K562 (cell line): ENCODE measurements around the gene CGNL1. TPM values are rescaled to one million over a fixed set of nuclear protein-coding genes. Genes with fewer than 3 reads are reported as not detected.

Experiments used
- ATAC-seq: fragments of 200-7000 bp; cut with Tn5 transposase; 3 replicates; pipeline ENCODE4 v1.9.1; 2020; ENCODE audit warnings: moderate library complexity
- BruUV-seq: library from RNA; stranded (reverse); fragments of 400-500 nt; replicated peaks from 2 replicates; lab custom pipeline; 2021; lab: Mats Ljungman, UMichigan
- CTCF ChIA-PET: fragments of 300-600 bp; formaldehyde crosslinking; extraction: SDS; loops from one replicate; lab custom pipeline; 2021; ENCODE audit warnings: low intra/inter-chr PET ratio; lab: Yijun Ruan, JAX
- POLR2A ChIA-PET: fragments of 300-600, 350-650 bp; sonication (Branson Sonifier 250); formaldehyde crosslinking; extraction: SDS; loops from one replicate; lab custom pipeline; 2021; ENCODE audit warnings: antibody characterized with exemption, inconsistent platforms; lab: Yijun Ruan, JAX
- DNase-seq, 4 experiments: peaks; one replicate each; pipeline versions ENCODE4 v3.0.0 to v3.0.0-alpha.2; 2011 to 2018; ENCODE audit warnings: low spot score in 3 of 4, mixed read lengths in 3 of 4; ENCODE audit errors: extremely low read depth in 1 of 4
- FAIRE-seq: peaks from 2 replicates; lab custom pipeline; 2011; peaks lifted over from hg19 to GRCh38; lab: Jason Lieb, UNC
- H2AFZ ChIP-seq: 2 replicates; pipeline ENCODE4 v1.6.0; 2011; ENCODE audit warnings: low read depth, low read length, control low read depth, inconsistent platforms
- H3K27ac ChIP-seq: fragments of 200-600 bp; 3 replicates; pipeline ENCODE4 v1.8.0; 2011; ENCODE audit warnings: low read depth, mild to moderate bottlenecking, control low read depth, inconsistent platforms, low read length, moderate library complexity, mixed read lengths; ENCODE audit errors: extremely low read depth
- H3K27me3 ChIP-seq, 2 experiments: fragments of 300-600 bp in 1 of 2; 2 replicates in 1 of 2; 3 replicates in 1 of 2; pipeline versions ENCODE4 v1.6.0 to v1.8.0; 2011; ENCODE audit warnings: inconsistent platforms in 2 of 2, low read length in 2 of 2, mild to moderate bottlenecking in 1 of 2, mixed read lengths in 1 of 2, moderate library complexity in 1 of 2; ENCODE audit not compliant: control insufficient read depth in 2 of 2, insufficient read depth in 2 of 2
- H3K36me3 ChIP-seq: fragments of 300-600 bp; 3 replicates; pipeline ENCODE4 v1.8.0; 2011; ENCODE audit warnings: mild to moderate bottlenecking, low read length, inconsistent platforms; ENCODE audit not compliant: control insufficient read depth, insufficient read depth
- H3K4me1 ChIP-seq, 2 experiments: fragments of 200-600 bp in 1 of 2; replicated peaks in 1 of 2; 2 replicates in 1 of 2; 3 replicates in 1 of 2; pipeline versions ENCODE4 v1.5.1 to v1.8.0; 2011; ENCODE audit warnings: inconsistent platforms in 2 of 2, low read length in 2 of 2, mild to moderate bottlenecking in 1 of 2, mixed read lengths in 1 of 2, moderate library complexity in 1 of 2; ENCODE audit not compliant: control insufficient read depth in 2 of 2, insufficient read depth in 2 of 2
- H3K4me2 ChIP-seq: 2 replicates; pipeline ENCODE4 v1.6.1; 2011; ENCODE audit warnings: low read length, control low read depth, inconsistent platforms, mixed read lengths; ENCODE audit not compliant: insufficient read depth
- H3K4me3 ChIP-seq: fragments of 200-600 bp; sonication (generic), shearing (Covaris generic); 2 replicates; pipeline ENCODE4 v1.5.1; 2016; ENCODE audit warnings: control low read depth, inconsistent platforms
- H3K79me2 ChIP-seq: fragments of 200-600 bp; 3 replicates; pipeline ENCODE4 v1.8.0; 2011; ENCODE audit warnings: low read length, inconsistent platforms; ENCODE audit not compliant: control insufficient read depth, insufficient read depth
- H3K9ac ChIP-seq, 2 experiments: 2 replicates each; pipeline versions ENCODE4 v1.6.0 to v1.6.1; 2011; ENCODE audit warnings: low read depth in 2 of 2, low read length in 2 of 2, control low read depth in 1 of 2, inconsistent platforms in 1 of 2, mild to moderate bottlenecking in 1 of 2, mixed read lengths in 1 of 2; ENCODE audit not compliant: insufficient read depth in 1 of 2
- H3K9me1 ChIP-seq: one replicate; pipeline ENCODE4 v1.6.0; 2011; ENCODE audit warnings: inconsistent platforms, mild to moderate bottlenecking, low read length, moderate library complexity; ENCODE audit not compliant: control insufficient read depth, insufficient read depth
- H3K9me3 ChIP-seq: replicated peaks from 2 replicates; pipeline ENCODE4 v1.5.1; 2011; ENCODE audit warnings: low read depth, low read length, inconsistent platforms; ENCODE audit not compliant: control insufficient read depth, insufficient read depth
- H4K20me1 ChIP-seq: replicated peaks from 2 replicates; pipeline ENCODE4 v1.6.1; 2011; ENCODE audit warnings: low read length, inconsistent platforms, mixed read lengths; ENCODE audit not compliant: control insufficient read depth, insufficient read depth
- C11orf30 ChIP-seq: fragments of 450-650 bp; IDR thresholded peaks from 2 replicates; pipeline ENCODE4 v1.6.1; 2016; ENCODE audit warnings: low read depth, mild to moderate bottlenecking
- CBFA2T3 ChIP-seq: fragments of 450-650 bp; IDR thresholded peaks from 2 replicates; pipeline ENCODE4 v1.6.1; 2017
- CEBPG ChIP-seq, 3 experiments: fragments of 200-800 bp in 1 of 3; sonication (Bioruptor generic) in 1 of 3; sonication (generic) in 1 of 3; formaldehyde crosslinking in 1 of 3; IDR thresholded peaks in 2 of 3; conservative IDR thresholded peaks in 1 of 3; 2 replicates each; pipeline versions ENCODE4 v1.6.1 to v1.8.0; 2016 to 2022; ENCODE audit warnings: missing compliant biosample characterization in 2 of 3, missing genetic modification characterization in 2 of 3, mild to moderate bottlenecking in 1 of 3, missing genetic modification reagents in 1 of 3
- HDAC1 ChIP-seq, 2 experiments: fragments of 450-650 bp; IDR thresholded peaks; 2 replicates each; pipeline ENCODE4 v1.6.1; 2016 to 2017; ENCODE audit warnings: inconsistent platforms in 1 of 2, mild to moderate bottlenecking in 1 of 2, moderate library complexity in 1 of 2
- MAFG ChIP-seq: fragments of 450-650 bp; conservative IDR thresholded peaks from 2 replicates; pipeline ENCODE4 v1.6.1; 2016; ENCODE audit warnings: missing genetic modification characterization, missing compliant biosample characterization
- NFE2L1 ChIP-seq: fragments of 450-650 bp; IDR thresholded peaks from 2 replicates; pipeline ENCODE4 v1.6.1; 2016; ENCODE audit warnings: missing genetic modification characterization, low read depth, mild to moderate bottlenecking, missing compliant biosample characterization, moderate library complexity, borderline replicate concordance
- NR3C1 ChIP-seq: sonication (generic); formaldehyde crosslinking; IDR thresholded peaks from 2 replicates; pipeline ENCODE4 v1.8.1; 2022; ENCODE audit warnings: missing genetic modification reagents
- SMARCA5 ChIP-seq: fragments of 450-650 bp; IDR thresholded peaks from 2 replicates; pipeline ENCODE4 v1.6.1; 2016
- SP2 ChIP-seq: IDR thresholded peaks from 2 replicates; pipeline ENCODE4 v1.6.1; 2011; ENCODE audit warnings: mild to moderate bottlenecking, low read depth, low read length, moderate library complexity; ENCODE audit not compliant: poor library complexity, severe bottlenecking; ENCODE audit errors: extremely low read depth
- ZC3H4 ChIP-seq: sonication (generic); formaldehyde crosslinking; IDR thresholded peaks from 2 replicates; pipeline ENCODE4 v1.9.0; 2021; ENCODE audit warnings: missing genetic modification reagents, borderline replicate concordance
- ZFP36 ChIP-seq: fragments of 150-350 bp; IDR thresholded peaks from 2 replicates; pipeline ENCODE4 v1.6.1; 2018; ENCODE audit warnings: low read length, low read depth; ENCODE audit not compliant: partially characterized antibody
- ZNF316 ChIP-seq: fragments of 450-650 bp; IDR thresholded peaks from 2 replicates; pipeline ENCODE4 v1.6.1; 2016
- ZNF586 ChIP-seq: fragments of 450-650 bp; formaldehyde crosslinking; conservative IDR thresholded peaks from 2 replicates; pipeline ENCODE4 v1.4.0; 2020; ENCODE audit warnings: mild to moderate bottlenecking, moderate library complexity
- WGBS: fragments of 100-300 bp; shearing (Covaris generic); methylation state at CpG from one replicate; pipeline ENCODE4 v1.1.6; 2016; ENCODE audit warnings: low coverage, mixed read lengths; ENCODE audit not compliant: insufficient coverage; ENCODE audit errors: missing lambda C conversion rate; 5-methylcytosine and 5-hydroxymethylcytosine counted together
- in situ Hi-C: fragments of 300-500 bp; cut with MboI; formaldehyde crosslinking; loops from 4 replicates; pipeline ENCODE4 v1.15.0; 2018; ENCODE audit warnings: inconsistent platforms, mixed read lengths
- intact Hi-C: fragments of 100-400 bp; cut with micrococcal nuclease; formaldehyde crosslinking; loops from 2 replicates; pipeline ENCODE4 v1.14.2; 2022
- polyA plus RNA-seq, 8 experiments: library from polyadenylated mRNA; depleted of rRNA in 4 of 8; stranded (reverse) in 5 of 8; unstranded in 3 of 8; fragments of >200 nt; fragmentation: Nextera tagmentation in 2 of 8; fragmentation: Illumina TruSeq in 1 of 8; extraction: Ambion mirVana in 2 of 8; extraction: Trizol in 1 of 8; gene quantifications; 2 replicates each; pipeline versions ENCODE4 v1.2.1 to v1.2.3, GENCODE V29; 2011 to 2014; ENCODE audit warnings: inconsistent platforms in 1 of 8, missing spikeins in 1 of 8
- total RNA-seq, 7 experiments: library from RNA; depleted of rRNA in 6 of 7; stranded (reverse); fragments of >200 nt in 6 of 7; fragmentation: Illumina TruSeq in 2 of 7; extraction: Trizol in 2 of 7; gene quantifications; 2 replicates each; pipeline versions ENCODE4 v1.2.1 to v1.2.3, GENCODE V29; 2011 to 2021; ENCODE audit warnings: low replicate concordance in 1 of 7
- TF ChIP-seq, protein P1 (sequence below): fragments of 450-650 bp; formaldehyde crosslinking; IDR thresholded peaks from 2 replicates; pipeline ENCODE4 v1.4.0; 2020; ENCODE audit warnings: mild to moderate bottlenecking, mixed read lengths

The CGNL1 gene
- total and polyA plus RNA-seq, 9 of the 15 experiments (the other 6 are each of a cell fraction or from before 2014, with no cell fraction given), result 0.01 to 0.07 TPM; not detected in 7

DNA sequence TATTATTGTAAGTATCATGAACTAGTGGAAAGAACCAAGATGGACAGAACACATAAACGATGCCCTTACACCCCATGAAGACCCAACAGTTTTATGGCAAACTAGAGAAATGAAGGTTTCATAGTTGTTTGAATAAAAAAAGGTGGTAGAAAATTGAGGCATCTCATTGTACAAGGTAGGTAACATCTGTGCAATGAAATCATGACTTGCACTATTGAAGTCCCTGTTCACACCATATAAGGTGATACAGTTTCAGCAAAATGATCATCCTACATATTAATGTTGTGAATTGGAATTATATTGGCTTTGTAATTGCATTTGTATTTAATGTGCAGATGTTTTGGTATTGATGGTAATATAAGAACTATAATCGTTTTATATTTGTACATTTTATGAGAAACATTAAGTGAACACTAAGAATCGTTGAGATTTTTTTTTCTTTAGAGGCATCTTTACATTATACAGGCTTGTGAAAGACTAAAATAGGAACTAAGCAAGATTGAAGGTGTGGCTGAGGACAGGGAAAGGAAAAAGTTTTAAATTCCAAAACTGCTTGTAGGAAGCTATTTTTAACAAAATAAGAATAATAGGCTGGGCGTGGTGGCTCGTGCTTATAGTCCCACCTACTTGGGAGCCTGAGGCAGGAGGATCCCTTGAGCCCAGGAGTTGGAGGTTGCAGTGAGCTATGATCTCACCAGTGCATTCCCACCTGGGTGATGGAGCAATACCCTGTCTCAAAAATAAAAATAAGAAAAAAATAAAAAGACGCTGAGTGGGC, 48.5 kb downstream of the CGNL1 start:
- H3K4me3 ChIP-seq, result no peak overlapping the region
- no peaks in the 10 kb centered on the region for H3K9me1 ChIP-seq
- FAIRE-seq (no peak), DNase-seq (no peak), ATAC-seq (no peak)
- H2AFZ ChIP-seq, result no peak overlapping the region
- no peaks in the 10 kb centered on the region for H3K36me3 ChIP-seq
- TF ChIP-seq HDAC1 (IDR thresholded peaks at IDR 0.05), result no peak
- TF ChIP-seq NFE2L1 (tag), result peak; percentile 9; the same call in 1 of the 2 replicates
- peak; percentile 11; the same call in 1 of the 2 replicates for TF ChIP-seq C11orf30
- TF ChIP-seq NR3C1, result no peak
- no peak for TF ChIP-seq SP2
- no peak for TF ChIP-seq ZFP36
- no peak for TF ChIP-seq CBFA2T3
- peak; percentile 36; the same call in 1 of the 2 replicates for TF ChIP-seq ZNF316
- no peak for TF ChIP-seq ZNF586 (CRISPR knock-in tag)
- TF ChIP-seq MAFG (tag), result peak; percentile 46
- TF ChIP-seq, protein P1, sequence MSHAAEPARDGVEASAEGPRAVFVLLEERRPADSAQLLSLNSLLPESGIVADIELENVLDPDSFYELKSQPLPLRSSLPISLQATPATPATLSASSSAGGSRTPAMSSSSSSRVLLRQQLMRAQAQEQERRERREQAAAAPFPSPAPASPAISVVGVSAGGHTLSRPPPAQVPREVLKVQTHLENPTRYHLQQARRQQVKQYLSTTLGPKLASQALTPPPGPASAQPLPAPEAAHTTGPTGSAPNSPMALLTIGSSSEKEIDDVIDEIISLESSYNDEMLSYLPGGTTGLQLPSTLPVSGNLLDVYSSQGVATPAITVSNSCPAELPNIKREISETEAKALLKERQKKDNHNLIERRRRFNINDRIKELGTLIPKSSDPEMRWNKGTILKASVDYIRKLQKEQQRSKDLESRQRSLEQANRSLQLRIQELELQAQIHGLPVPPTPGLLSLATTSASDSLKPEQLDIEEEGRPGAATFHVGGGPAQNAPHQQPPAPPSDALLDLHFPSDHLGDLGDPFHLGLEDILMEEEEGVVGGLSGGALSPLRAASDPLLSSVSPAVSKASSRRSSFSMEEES, result no peak
- TF ChIP-seq ZC3H4, result no peak
- no peak for TF ChIP-seq SMARCA5
- no peak for TF ChIP-seq CEBPG (CRISPR knock-in tag; IDR thresholded peaks at IDR 0.05)
- no peak for TF ChIP-seq CEBPG (tag; conservative IDR thresholded peaks at IDR 0.05 in 1 of 2, IDR thresholded peaks at IDR 0.05 in 1 of 2)
- intact Hi-C loops, result no loop called here
- no TSS peak for BruUV-seq
- WGBS, result 0% methylated on average over 6 of the region's 6 CpGs
- H3K4me2 ChIP-seq, result no peak overlapping the region
- no peaks in the 10 kb centered on the region for H3K9me3 ChIP-seq
- ChIA-PET POLR2A (no interaction called here), CTCF (interaction anchor here (0.5 kb wide), 1 partner anchor 17 kb away, joined by 3 read pairs; no protein-coding TSS in a partner anchor)
- H3K27me3 ChIP-seq, result peaks cover 27 to 36% of the 10 kb centered on the region in 2 experiments; a peak in 4 of 5 replicates
- in situ Hi-C loops, result no loop called here
- H3K9ac ChIP-seq, result no peak overlapping the region
- no peaks in the 10 kb centered on the region for H4K20me1 ChIP-seq
- no peaks in the 10 kb centered on the region for H3K4me1 ChIP-seq
- no peaks in the 10 kb centered on the region for H3K79me2 ChIP-seq
- no peak overlapping the region for H3K27ac ChIP-seq
